GOT3 (cell line): Measurements from ENCODE around the gene OR1E2.
"Not testable (repeated sequence)": the region's sequence is repeated elsewhere in the genome, so short reads cannot be mapped to it uniquely, and the experiment has no call there.

ENCODE experiments used
- DNase-seq: peaks from one replicate; lab custom pipeline; 2025; ENCODE audit warnings: mixed read lengths; lab: John Stamatoyannopoulos, UW

Gene OR1E2, protein sequence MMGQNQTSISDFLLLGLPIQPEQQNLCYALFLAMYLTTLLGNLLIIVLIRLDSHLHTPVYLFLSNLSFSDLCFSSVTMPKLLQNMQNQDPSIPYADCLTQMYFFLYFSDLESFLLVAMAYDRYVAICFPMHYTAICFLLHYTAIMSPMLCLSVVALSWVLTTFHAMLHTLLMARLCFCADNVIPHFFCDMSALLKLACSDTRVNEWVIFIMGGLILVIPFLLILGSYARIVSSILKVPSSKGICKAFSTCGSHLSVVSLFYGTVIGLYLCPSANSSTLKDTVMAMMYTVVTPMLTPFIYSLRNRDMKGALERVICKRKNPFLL

DNA sequence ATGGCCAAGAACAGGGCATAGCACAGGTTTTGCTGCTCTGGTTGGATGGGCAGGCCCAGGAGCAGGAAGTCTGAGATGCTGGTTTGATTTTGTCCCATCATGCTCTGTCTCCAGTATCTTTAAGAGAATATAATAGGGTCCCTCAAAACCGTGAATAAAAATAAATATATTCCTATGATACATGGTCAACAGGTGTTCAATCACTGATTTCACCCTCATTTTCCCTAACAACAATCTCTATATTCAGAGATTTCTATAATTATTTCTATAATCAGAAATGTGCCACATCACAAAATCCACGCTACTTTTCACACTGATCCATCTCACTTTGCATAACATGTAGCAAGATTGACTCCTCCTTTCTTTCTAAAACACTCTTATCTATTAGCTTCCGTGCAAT is at the start of gene OR1E2:
Gene OR1E2 (minus strand): TSS at position 101 of the 400 bp plus-strand sequence. CDS start 0 bp downstream, at position 101.
- no peak for DNase-seq

DNA sequence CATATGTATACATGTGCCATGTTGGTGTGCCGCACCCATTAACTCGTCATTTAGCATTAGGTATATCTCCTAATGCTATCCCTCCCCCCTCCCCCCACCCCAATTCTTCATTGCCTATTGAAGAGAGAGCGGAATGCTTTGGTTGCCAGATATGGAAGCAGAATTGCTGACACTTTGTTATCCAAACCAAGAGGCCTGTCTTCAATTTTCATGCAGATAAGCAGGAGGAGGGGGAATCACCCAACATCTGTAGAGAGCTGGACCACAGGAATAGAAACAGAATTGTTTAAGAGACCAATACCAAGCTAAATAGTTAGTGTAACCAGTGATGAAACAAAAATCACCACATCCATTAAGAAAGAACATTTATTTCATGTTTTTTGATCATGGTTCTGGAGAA is 49.2 kb upstream of the OR1E2 start:
- no peak for DNase-seq

DNA sequence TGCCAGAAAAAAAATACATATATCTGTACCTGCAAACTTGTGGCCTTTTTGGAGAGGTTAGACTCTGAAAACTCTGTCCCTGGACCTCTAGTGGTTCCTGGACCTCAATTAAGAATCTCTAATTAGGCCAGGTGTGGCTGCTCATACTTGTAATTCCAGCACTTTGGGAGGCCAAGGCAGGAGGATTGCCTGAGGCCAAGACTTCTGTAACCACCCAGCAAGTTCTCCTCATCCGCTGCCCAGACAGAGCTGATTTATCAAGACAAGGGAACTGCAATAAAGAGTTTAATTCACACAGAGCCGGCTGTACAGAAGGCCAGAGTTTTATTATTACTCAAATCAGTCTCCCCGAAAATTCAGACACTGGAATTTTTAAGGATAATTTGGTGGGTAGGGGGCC is 46.3 kb upstream of the OR1E2 start:
- no peak for DNase-seq

DNA sequence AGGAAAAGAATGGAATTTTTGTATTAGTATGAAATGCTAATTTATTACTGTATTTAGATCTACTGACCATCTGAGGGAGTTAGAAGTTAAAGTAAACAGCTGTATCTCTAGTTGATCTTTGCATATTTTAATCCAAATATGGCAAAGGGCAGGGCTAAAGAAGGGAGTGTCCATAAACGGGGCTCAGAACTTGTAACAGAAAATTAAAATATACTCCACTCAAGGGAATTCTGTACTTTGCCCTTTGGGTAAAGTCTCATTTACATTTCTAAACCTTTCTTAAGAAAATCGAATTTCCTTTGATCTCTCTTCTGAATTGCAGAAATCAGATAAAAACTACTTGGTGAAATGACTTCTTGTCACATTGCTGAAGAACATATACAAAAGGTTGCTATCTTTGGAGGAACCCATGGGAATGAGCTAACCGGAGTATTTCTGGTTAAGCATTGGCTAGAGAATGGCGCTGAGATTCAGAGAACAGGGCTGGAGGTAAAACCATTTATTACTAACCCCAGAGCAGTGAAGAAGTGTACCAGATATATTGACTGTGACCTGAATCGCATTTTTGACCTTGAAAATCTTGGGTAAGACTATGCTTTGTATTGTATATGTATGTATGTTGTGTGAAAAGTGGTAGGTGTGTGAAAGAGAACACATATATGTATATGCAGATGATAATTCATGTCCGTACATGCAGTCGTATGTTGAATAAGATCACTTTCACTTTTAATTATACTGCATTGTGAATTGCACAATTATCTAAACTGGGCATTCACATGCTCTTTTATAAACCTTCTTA is 42.4 kb upstream of the OR1E2 start, which contains the start of gene ASPA:
Gene ASPA (plus strand): TSS at position 186 of the 799 bp plus-strand sequence. CDS start 163 bp downstream, at position 349.
- DNase-seq, result no peak

DNA sequence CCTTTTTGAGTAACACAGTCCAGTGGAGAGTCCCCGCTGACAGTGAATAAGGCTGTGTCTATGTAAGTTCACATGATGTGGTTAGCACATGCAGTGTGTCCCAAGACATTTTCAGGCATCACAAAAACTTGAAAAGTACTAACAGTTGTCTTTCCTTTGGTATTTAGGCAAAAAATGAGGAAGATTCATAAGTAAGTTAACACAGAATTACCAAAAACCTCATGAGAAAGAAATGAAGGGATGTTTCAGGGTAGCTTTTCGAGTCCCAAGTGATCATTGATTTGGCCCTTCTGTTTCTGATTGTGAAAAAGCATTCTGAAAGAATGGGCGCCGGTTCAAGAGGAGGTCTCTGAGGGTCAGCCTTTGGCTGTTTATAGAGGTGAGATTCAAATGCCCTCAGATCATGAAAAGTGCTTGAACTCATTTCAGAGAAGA is 41.6 kb upstream of the OR1E2 start:
- no peak for DNase-seq

DNA sequence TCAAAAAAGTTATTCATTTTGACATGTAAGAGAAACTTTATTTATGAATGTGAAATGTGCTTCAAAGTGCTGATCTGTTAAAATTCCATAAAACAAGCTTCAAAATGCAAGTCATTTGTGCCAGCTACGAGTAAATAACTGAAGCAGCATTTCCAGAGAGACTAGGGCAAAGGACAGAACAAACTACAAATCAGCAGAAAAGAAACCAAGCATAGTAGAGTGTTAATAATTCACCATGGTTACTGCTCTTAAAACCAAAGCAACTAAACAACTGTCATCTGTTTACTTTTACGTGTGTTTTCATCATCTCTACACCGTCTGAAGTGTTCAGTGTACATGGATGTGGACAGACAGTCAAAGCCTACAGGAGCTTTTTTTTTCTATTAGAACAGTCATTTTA is 40.6 kb upstream of the OR1E2 start:
- no peak for DNase-seq

DNA sequence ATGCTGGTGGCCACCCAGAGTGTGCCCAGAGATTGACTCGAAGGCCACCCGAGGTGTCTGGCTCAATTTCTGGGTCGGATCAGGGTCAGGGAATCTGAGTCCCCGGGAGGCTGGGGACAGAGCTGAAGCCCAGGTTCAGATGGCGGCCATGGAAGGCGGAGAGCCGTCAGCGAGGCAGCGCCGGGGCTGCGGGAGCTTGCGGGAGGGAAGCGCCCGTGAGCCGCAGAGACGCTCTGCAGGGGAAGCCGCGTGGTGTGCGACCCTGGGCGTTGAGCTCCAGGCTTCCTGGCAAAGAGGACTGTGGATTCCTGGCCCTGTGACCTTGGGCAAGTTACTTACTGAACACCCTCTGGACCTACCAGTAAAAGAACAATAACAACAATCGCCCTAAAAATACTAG is 38.5 kb upstream of the OR1E2 start:
- no peak for DNase-seq

DNA sequence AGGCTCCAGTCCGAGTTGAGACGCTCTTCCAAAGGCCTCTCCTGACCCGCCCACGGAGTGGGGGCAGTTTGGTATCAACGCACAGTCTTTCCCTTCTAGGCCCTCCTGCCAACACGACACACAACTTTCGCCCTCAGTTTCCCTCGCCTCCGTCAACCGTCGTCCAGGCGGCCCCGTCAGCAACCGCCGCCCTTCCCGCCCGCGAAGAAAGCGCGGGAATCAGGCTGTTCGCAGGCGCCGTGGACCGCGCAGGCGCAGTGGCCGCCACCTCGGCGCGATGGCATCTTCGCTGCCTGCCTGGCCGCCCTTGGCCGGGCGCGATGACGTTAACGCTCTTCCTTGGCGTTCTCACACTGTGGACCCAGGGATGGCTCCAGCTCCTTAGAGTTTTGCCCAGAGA is 38.0 kb upstream of the OR1E2 start, which contains the start of gene SPATA22:
Gene SPATA22 (minus strand): TSS at position 221 of the 400 bp plus-strand sequence. CDS start 2,494 bp downstream, outside the sequence.
- no peak for DNase-seq

DNA sequence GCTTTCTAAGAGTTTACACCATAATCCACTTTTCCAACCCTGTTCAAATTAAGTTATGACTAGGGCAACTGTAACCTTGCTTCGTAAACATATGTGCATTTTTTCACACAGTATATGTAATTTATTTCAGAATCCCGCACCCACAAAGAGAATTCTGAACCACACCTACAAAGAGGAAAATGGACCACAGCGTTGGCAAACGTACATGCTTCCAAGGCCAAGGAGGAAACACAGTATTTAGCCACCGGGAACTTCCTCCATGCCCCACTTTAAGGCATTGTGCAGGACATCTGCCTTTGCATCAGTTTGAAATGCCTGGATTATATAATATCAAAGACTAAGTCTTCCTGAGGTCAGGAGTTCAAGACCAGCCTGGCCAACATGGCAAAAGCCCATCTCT is 35.9 kb upstream of the OR1E2 start:
- DNase-seq, result no peak

DNA sequence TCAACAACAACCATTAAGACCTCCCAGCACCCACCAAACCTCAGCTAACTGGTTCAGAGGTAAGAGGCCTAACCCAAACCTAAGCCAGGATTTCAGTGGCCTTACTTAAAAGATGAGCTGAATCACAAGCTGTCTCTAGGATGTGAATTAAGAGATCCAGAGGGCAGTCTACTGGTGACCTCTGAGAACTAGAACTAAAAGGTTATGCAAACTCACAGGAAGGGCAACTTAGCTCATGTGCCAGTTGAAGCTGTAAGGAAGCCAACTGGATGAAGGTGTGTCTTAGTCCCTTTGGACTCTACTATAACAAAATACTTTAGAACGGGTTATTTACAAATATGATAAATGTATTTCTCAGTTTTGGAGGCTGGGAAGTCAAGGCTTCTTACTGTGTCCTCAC is 32.7 kb upstream of the OR1E2 start:
- not testable (repeated sequence) for DNase-seq

DNA sequence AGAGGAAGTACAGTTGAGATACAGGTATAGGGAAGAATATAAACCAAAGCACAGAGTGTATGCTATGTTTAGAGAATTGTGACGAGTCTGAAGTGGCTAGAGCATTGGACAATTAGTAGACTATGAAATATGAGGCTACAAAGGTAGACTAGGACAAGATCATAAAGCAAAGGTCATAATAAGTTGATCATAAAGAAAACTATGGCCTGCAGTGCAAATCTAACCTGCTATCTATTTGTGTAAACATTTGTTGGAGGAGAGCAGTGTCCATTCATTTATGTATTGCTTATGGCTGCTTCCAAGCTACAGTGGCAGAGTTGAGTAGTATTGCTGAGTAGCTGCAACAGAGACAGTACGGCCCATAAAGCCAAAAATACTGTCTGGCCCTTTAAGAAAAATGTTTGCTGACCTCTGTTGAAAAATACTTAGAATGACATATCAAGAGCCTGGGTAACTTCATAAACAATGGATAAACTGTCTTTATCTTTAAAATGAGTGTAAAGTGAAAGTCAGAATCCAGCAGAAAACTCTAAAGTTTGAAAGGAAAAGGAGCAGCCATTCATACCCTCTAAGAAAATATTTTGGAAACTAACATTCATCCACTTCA is 14.5 kb upstream of the OR1E2 start:
- no peak for DNase-seq

DNA sequence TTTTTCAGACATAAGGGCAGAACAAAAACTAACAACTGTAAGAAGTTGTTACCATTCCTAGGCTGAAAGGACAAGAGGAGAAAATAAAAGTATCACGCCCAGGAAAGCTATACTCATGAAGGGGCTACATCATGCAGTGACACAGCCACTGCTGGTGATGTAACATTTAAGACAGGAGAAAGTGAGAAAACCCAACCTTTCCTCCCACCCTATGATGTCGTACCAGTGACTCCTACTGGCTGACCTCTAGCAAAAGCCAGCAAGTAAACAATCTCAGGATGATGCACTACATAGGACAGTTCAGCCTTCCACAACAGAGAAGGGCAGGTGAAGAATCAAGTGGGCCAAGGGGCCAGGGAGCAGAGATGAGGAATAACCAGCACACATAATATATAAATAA is 14.0 kb upstream of the OR1E2 start:
- DNase-seq, result no peak

DNA sequence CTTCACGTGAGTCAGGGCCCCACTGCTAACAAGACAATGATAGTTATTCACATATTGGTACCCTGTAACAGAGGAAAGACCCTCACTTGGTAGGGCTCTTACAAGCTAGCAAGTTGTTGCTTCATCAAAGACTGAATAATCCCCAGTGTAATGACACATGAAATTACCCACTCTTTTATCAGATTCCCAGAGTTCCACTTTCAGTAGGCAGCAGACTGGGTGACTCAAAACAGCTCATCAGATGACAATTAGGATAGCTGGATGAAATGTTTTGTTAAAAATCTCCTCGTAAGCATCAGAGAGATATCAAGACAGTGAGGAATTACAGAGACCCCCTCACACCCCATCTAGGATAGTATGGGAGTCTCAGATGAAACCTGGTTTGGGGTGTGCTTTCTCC is 6.8 kb upstream of the OR1E2 start:
- DNase-seq, result no peak

DNA sequence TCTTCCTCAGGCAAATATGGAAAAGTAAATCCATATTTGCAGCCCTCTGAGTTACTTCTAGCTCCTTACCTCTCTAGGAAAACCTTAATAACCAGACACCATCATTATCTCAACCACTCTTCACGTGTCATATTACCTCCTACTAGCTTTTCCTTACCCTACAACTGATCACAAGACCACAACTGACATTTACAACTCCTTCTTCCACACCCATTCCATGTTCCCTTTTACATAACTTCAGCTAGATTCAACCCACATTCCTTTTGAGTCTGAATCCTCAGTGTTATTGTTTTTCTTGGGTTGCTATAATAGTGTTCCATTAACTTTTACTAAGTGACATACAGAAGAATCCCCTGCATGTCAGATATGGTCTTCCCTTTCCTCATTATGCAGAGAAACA is 4.7 kb upstream of the OR1E2 start:
- no peak for DNase-seq

DNA sequence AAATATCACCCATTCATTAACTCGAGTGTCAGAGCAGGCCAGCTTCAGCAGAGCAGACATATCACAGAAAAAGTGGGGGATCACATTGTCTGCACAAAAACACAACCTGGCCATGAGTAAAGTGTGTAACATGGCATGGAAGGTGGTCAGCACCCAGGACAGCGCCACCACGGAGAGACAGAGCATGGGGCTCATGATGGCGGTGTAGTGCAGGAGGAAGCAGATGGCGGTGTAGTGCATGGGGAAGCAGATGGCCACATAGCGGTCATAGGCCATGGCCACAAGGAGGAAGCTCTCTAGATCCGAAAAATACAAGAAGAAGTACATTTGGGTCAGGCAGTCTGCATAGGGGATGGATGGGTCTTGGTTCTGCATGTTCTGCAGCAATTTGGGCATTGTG is 426 bp downstream of the OR1E2 start:
- not testable (repeated sequence) for DNase-seq

DNA sequence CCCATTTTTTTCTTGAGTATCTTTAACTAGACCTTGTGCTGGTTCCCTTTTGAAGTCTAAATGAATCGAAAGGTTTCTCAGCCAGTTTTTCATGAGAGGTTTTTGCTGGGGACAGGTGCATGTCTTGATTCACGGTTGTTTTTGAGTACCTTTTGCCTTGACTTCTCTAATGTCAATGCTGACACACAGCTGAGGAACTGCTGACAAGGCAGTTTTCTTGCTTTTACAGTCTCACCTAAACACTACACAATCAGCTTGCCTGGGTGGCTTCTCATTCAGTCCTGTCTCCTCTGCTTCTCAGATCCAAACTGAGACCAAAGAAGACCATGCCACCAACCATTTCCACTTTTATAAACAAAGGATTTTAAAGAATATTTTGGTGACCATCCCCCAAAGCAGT is 15.4 kb downstream of the OR1E2 start:
- DNase-seq, result no peak

DNA sequence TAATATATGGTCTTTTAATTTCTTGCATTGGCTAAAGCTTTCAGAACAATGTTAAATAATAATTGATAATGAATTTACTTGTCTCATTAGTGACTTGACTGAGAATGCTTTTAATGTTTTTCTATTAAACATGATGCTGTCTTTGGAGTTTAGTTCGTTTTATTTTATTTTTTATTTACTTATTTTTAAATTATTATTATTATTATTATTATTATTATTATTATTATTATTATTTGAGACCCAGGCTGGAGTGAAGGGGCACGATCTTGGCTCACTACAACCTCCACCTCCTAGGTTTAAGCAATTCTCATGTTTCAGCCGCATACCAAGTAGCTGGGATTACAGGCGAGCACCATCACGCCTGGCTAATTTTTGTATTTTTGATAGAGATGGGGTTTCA is 18.0 kb downstream of the OR1E2 start:
- DNase-seq, result no peak

DNA sequence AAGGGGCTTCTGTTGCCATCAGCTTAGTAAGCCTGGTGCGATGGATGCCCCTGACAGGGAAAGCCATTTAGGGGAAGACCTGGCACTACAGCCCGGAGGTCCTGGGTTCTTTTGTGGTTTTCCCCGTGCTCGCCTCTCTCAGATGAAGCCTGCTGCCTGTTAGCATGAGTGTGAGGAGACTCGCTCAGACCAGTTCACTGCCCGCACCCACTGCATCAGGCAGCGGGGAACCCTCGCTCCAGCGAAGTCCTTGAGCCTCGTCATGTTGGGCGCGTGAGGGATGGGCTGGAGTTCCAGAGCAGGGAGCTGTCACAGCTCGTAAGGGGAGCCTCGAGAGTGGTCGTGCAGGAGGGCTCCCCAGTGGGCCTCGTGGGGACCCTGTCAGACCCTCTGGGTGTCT is 21.4 kb downstream of the OR1E2 start:
- DNase-seq, result not testable (repeated sequence)

DNA sequence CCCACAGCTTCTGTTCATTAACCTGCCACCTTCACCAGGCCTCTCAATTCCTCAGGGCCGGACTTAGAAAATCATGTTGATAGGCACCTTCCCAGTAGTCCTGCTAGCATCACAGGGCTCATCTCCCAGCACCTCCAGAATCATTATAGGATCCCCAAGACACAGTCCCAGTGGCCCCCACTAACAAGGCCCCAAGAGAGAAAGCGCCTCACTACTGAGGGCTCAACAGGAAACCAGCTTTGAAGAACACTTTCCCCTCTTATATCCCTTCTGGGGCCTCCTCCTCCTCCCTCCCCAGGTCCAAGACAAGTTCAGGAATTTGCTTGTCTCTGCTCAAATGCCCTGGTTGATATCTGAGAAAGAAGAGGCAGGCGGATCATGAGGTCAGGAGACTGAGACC is 22.6 kb downstream of the OR1E2 start, which contains the start of gene OR3A3:
Gene OR3A3 (plus strand): TSS at position 301 of the 400 bp plus-strand sequence.
- no peak for DNase-seq

DNA sequence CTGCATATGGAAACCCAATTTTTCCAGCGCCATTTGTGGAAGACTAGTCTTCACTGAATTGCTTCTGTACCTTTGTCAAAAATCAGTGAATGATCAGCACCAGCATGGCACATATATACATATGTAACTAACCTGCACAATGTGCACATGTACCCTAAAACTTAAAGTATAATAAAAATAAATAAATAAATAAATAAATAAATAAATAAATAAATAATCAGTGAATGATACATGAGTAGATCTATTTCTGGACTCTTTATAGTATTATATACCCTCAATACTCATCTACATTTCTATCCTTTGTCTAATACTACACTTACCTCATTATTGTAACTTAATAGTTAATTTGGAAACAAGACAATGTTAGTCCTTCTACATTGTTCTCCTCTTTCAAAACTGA is 29.8 kb downstream of the OR1E2 start:
- not testable (repeated sequence) for DNase-seq

DNA sequence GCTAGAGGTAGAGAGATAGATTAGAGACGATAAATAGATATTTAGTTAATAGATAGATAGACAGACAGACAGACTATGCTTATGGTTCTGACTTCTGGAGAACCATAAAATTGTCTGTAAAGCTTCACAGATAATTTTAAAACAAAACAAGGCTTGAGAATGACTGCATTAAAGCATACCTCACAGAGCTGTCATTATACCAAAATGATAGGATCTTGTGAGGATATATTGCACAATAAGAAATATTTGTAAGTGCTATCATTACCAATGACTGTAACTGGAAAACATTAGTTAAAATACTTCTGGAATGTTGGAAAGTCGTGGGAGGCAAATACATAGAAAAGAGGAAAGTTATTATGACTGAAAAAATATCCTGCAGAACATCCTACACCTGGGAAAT is 31.9 kb downstream of the OR1E2 start:
- DNase-seq, result no peak

DNA sequence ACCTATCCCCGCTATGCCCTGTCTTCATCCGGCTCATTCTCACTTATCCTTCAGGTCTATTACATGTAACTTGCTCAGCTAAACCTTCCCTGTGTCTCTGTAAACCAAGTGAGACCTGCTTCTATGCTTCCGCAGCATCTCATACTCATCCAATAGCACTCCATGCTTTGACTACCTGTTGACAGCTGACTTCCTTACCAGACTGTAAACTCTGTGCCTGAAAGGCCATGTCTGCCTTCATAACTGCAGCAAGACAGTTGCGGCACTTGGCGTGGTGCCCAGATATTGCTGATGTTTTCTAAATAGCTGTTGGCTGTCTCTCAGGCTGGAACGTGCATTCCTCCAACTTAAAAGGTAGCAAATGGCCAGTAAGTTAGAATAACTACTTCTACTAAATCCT is 33.6 kb downstream of the OR1E2 start:
- no peak for DNase-seq

DNA sequence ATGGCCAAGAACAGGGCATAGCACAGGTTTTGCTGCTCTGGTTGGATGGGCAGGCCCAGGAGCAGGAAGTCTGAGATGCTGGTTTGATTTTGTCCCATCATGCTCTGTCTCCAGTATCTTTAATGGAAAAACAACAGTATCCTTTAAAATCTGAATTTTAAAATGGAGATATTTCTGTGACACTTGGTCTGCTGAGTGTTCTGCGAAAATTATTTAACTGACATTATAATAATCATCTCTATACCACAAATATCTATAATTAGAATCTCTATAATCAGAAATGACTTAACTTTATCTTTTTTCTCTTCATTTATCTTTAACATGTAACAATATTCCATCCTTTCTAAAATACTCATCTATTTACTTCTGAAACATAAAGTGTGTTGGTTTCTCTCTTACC is 35.3 kb downstream of the OR1E2 start, which contains the start of gene OR1E1:
Gene OR1E1 (minus strand): TSS at position 101 of the 400 bp plus-strand sequence. CDS start 0 bp downstream, at position 101.
- no peak for DNase-seq
